Mucosa of rectum (tissue), 2 donors: ENCODE results near the gene CCDC152.

Experiments
- H3K27ac ChIP-seq, 2 donors: one replicate each; pipeline ENCODE4 v1.7.0; 2013; ENCODE audit warnings: inconsistent platforms in 2 of 2, low read depth in 2 of 2, low read length in 2 of 2
- H3K27me3 ChIP-seq, 2 donors: one replicate each; pipeline ENCODE4 v1.7.0; 2013; ENCODE audit warnings: low read length in 2 of 2; ENCODE audit not compliant: control insufficient read depth in 2 of 2, insufficient read depth in 2 of 2
- H3K36me3 ChIP-seq, 2 donors: one replicate each; pipeline ENCODE4 v1.7.0; 2013; ENCODE audit warnings: low read length in 2 of 2; ENCODE audit not compliant: control insufficient read depth in 2 of 2, insufficient read depth in 2 of 2
- H3K4me1 ChIP-seq, 2 donors: one replicate each; pipeline ENCODE4 v1.7.0; 2013; ENCODE audit warnings: low read length in 2 of 2, mild to moderate bottlenecking in 1 of 2; ENCODE audit not compliant: control insufficient read depth in 2 of 2, insufficient read depth in 2 of 2
- H3K4me3 ChIP-seq, 2 donors: one replicate each; pipeline ENCODE4 v1.7.0; 2013; ENCODE audit warnings: low read length in 2 of 2
- H3K9ac ChIP-seq, 2 donors: one replicate each; pipeline ENCODE4 v1.7.0; 2013; ENCODE audit warnings: low read length in 2 of 2, low read depth in 1 of 2, mild to moderate bottlenecking in 1 of 2
- H3K9me3 ChIP-seq, 2 donors: one replicate each; pipeline ENCODE4 v1.7.0; 2013; ENCODE audit warnings: low read length in 2 of 2; ENCODE audit not compliant: control insufficient read depth in 2 of 2
- donor health status: healthy.
- donor health status: Normal muscosa, but diverticular disease.

The CCDC152 gene

DNA sequence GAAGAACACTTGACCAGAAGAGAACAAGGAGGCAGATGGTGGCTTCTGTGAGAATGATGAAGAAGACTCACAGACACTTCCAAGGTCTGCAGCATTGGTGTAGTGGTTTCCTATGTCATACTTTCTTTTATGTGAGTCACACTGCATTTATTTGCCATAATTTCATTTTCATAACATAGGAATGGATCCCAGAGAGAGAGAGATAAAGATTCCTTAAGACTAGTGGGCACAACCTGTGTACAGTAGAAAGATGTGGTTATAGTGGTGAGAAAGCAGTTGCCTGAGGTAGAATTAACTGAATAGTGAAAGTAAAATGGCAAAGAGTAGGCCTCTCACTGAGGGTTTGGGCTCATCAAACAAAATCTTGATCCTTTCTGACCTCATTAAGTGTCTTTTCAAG lies 7.6 kb upstream of the CCDC152 start:
- H3K36me3 ChIP-seq, result no peaks in the 10 kb centered on the region

DNA sequence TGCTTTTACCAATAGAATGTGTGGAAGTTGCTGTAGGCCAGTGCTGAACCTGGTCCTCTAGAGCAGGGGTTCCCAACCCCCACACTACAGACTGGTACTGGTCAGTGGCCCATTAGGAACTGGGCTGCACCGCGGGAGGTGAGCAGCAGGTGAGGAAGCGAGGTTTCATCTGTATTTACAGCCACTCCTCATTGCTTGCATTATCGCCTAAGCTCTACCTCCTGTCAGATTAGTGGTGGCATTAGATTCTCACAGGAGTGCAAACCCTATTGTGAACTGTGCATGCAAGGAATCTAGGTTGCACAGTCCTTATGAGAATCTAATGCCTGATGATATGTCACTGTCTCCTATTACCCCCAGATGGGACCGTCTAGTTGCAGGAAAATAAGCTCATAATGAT lies 6.1 kb upstream of the CCDC152 start:
- no peak overlapping the region for H3K9ac ChIP-seq
- no peaks in the 10 kb centered on the region for H3K27me3 ChIP-seq
- no peaks in the 10 kb centered on the region for H3K4me1 ChIP-seq
- no peaks in the 10 kb centered on the region for H3K9me3 ChIP-seq
- no peak overlapping the region for H3K27ac ChIP-seq
- H3K4me3 ChIP-seq, result no peak overlapping the region
- no peaks in the 10 kb centered on the region for H3K36me3 ChIP-seq

More for the DNA sequence above, 7.6 kb upstream of the CCDC152 start:
- no peaks in the 10 kb centered on the region for H3K4me1 ChIP-seq
- H3K4me3 ChIP-seq, result no peak overlapping the region
- H3K27ac ChIP-seq, result no peak overlapping the region
- H3K9me3 ChIP-seq, result no peaks in the 10 kb centered on the region
- H3K9ac ChIP-seq, result no peak overlapping the region
- H3K27me3 ChIP-seq, result no peaks in the 10 kb centered on the region

DNA sequence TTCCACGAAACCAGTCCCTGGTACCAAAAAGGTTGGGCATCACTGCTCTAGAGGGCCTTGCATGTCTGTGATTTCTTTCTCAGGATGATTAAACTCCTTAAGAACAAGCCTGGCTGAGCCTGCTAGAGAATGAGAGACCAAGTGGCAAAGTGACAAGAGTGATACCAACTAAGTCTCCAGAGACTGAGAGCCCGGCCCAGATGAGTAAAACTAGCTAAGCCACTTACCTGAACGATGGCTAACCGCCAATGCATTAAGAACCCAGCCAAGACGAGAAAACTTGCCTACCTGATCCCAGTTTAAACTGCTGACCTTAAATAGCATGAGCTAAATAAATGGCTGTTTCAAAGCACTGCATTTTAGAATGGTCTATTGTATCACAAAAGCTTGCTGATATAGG lies 5.6 kb upstream of the CCDC152 start:
- H3K9me3 ChIP-seq, result no peaks in the 10 kb centered on the region
- H3K9ac ChIP-seq, result no peak overlapping the region
- H3K27me3 ChIP-seq, result no peaks in the 10 kb centered on the region
- H3K36me3 ChIP-seq, result no peaks in the 10 kb centered on the region
- H3K27ac ChIP-seq, result no peak overlapping the region
- no peak overlapping the region for H3K4me3 ChIP-seq
- H3K4me1 ChIP-seq, result no peaks in the 10 kb centered on the region

DNA sequence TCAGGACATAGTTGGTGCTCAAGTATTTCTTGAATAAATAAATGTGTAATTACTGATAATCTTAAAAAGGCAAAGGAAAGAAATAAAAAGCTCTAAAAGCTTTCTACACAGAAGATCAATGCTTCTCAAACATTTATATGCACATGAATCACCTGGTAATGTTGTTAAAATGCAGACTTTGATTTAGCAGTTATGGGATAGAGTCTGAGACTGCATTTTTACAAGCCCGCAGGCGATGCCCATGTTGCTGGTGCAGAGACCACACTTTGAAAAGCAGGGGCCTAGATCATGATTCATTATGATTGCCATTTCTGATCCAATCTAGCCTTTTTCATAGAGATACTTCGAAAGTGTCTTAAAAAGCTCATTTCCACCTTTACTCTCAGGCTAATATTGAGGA lies 3.5 kb upstream of the CCDC152 start:
- Histone ChIP-seq H3K27me3 (no peaks in the 10 kb centered on the region), H3K4me3 (no peak overlapping the region), H3K4me1 (no peaks in the 10 kb centered on the region), H3K9ac (no peak overlapping the region), H3K9me3 (no peaks in the 10 kb centered on the region), H3K36me3 (no peaks in the 10 kb centered on the region), H3K27ac (no peak overlapping the region)

DNA sequence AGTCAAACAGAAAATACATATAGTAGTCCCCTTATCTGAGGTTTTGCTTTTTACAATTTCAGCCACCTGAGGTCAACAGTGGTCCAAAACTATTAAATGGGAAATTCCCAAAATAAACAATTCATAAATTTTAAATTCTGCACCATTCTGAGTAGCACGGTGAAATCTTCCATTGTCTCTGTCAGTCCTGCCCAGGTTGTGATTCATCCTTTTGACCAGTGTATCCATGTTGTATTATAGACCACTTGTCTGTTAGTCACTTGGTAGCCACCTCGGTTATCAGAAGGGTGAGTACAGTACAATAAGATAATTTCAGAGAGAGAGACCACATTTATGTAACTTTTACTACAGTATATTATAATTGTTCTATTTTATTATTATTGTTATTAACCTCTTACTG lies 2.8 kb downstream of the CCDC152 start:
- Histone ChIP-seq H3K4me1 (no peaks in the 10 kb centered on the region), H3K27ac (no peak overlapping the region), H3K4me3 (no peak overlapping the region)

DNA sequence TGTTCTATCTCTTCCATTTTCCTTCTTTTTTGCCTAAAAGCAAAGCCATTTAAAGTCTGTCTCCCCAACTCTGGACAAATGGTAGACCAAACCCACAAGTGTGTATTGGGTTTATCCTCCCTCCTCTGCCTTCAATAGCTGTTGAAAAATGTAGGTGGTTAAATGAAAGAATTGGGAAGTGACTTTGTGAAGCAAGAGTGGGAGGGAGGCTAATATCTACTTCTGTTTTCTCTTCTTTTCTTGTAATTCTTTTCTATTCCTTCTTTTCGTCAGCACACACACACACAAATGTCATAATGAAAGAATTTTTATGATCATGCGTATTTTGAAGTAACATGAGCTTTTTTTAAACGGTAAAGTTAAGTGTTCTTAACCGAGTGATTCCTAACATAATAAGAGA lies 3.8 kb downstream of the CCDC152 start:
- H3K9ac ChIP-seq, result no peak overlapping the region
- H3K9me3 ChIP-seq, result no peaks in the 10 kb centered on the region
- H3K27me3 ChIP-seq, result peaks cover 0 to 2% of the 10 kb centered on the region in 2 donors
- H3K27ac ChIP-seq, result no peak overlapping the region
- no peaks in the 10 kb centered on the region for H3K36me3 ChIP-seq
- no peaks in the 10 kb centered on the region for H3K4me1 ChIP-seq
- H3K4me3 ChIP-seq, result no peak overlapping the region

More for the DNA sequence above, 2.8 kb downstream of the CCDC152 start:
- H3K27me3 ChIP-seq, result no peaks in the 10 kb centered on the region
- H3K9me3 ChIP-seq, result no peaks in the 10 kb centered on the region
- no peaks in the 10 kb centered on the region for H3K36me3 ChIP-seq
- no peak overlapping the region for H3K9ac ChIP-seq

DNA sequence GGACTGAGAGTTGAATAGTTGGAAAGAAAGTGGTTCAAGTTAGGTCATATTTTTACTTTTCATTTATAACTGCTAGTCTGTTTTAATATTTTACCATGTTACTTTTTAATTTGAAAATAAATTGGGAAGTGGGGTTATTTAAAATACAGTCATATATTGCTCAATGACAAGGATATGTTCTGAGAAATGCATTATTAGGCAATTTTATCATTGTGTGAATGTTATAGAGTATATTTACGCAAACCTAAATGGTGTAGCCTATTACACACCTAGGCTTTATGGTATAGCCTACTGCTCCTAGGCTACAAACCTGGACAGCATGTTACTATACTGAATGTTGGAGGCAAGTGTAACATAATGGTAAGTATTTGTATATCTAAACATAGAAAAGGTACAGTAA lies 5.2 kb downstream of the CCDC152 start:
- H3K9me3 ChIP-seq, result no peaks in the 10 kb centered on the region
- H3K36me3 ChIP-seq, result no peaks in the 10 kb centered on the region
- H3K9ac ChIP-seq, result no peak overlapping the region
- H3K4me1 ChIP-seq, result no peaks in the 10 kb centered on the region
- H3K4me3 ChIP-seq, result no peak overlapping the region
- peaks cover 0 to 3% of the 10 kb centered on the region in 2 donors for H3K27me3 ChIP-seq
- H3K27ac ChIP-seq, result no peak overlapping the region

DNA sequence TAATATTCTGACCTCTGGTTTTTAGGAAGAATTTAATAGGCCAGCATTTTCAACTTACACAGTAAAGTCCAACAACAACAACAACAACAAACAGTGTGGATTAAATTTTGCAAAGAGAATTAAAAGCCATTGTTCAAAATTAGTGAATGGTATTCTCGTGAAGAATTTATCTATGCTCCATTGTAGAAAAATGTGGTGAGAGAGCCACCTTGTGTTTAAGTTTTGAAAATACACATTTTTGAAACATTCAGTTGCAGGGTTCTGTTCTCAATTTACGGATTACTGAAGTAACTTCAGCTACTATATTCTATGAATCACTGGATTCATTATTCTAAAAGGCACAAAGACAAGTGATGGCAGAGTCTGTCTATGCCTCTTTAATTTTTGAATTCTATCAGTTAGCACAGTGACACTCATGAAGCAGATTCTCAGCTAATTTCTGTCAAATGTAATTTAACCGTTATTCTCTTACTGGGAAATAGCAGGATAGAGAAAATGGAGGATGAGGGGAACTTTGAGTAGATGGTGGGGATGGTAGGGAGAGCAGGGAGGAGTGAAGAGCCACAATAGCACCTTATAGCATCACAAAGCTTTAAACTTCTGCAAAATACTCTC lies 11.0 kb downstream of the CCDC152 start:
- no peaks in the 10 kb centered on the region for H3K9me3 ChIP-seq
- no peaks in the 10 kb centered on the region for H3K36me3 ChIP-seq
- no peak overlapping the region for H3K27ac ChIP-seq
- peaks cover 0 to 3% of the 10 kb centered on the region in 2 donors for H3K27me3 ChIP-seq
- no peak overlapping the region for H3K4me3 ChIP-seq
- H3K9ac ChIP-seq, result no peak overlapping the region
- H3K4me1 ChIP-seq, result no peaks in the 10 kb centered on the region

DNA sequence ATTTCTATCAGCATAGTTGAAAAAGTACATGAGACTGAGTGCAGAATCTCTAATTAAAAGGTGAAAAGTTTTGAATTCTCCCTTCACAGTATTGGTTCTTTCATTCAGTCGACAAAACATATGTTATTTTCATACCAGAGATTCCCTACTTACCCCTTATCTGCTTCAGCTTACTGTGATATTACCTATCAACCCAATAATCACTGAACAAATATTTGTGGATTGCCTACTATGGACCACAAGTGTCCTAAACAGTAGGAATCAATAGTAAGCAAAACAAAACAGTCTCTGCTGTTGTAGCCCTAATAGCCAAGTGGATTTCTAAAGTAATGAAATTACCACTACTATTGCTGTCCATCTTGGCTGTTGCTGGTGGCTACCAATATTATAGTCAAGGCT lies 11.5 kb downstream of the CCDC152 start:
- no peak overlapping the region for H3K4me3 ChIP-seq
- H3K9me3 ChIP-seq, result no peaks in the 10 kb centered on the region
- H3K9ac ChIP-seq, result no peak overlapping the region
- peaks cover 0 to 3% of the 10 kb centered on the region in 2 donors for H3K27me3 ChIP-seq
- H3K4me1 ChIP-seq, result no peaks in the 10 kb centered on the region
- H3K36me3 ChIP-seq, result no peaks in the 10 kb centered on the region
- H3K27ac ChIP-seq, result no peak overlapping the region

DNA sequence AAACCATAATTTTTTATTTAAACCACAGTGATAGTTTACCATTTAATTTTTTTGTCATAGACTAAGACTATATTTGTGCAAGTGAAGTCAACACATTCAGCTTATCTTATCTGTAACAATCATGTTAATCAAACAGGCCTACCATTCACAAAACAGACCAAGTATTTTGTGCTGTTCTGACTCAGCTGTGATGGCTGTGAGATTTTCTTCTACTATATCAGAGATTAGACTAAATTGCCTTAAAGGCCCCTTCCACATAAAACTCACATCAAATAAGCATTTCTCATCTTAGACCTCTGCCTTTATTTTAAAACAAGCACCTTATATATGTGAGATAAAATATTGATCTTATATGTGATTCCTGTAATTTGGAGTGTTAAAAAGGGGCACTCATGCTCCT lies 13.4 kb downstream of the CCDC152 start:
- H3K27ac ChIP-seq, result no peak overlapping the region
- no peak overlapping the region for H3K9ac ChIP-seq
- no peak overlapping the region for H3K4me3 ChIP-seq
- H3K36me3 ChIP-seq, result no peaks in the 10 kb centered on the region
- no peaks in the 10 kb centered on the region for H3K4me1 ChIP-seq
- H3K27me3 ChIP-seq, result peaks cover 0 to 3% of the 10 kb centered on the region in 2 donors
- no peaks in the 10 kb centered on the region for H3K9me3 ChIP-seq
